ENCODE data around the gene ARHGAP23.

Gene ARHGAP23

DNA sequence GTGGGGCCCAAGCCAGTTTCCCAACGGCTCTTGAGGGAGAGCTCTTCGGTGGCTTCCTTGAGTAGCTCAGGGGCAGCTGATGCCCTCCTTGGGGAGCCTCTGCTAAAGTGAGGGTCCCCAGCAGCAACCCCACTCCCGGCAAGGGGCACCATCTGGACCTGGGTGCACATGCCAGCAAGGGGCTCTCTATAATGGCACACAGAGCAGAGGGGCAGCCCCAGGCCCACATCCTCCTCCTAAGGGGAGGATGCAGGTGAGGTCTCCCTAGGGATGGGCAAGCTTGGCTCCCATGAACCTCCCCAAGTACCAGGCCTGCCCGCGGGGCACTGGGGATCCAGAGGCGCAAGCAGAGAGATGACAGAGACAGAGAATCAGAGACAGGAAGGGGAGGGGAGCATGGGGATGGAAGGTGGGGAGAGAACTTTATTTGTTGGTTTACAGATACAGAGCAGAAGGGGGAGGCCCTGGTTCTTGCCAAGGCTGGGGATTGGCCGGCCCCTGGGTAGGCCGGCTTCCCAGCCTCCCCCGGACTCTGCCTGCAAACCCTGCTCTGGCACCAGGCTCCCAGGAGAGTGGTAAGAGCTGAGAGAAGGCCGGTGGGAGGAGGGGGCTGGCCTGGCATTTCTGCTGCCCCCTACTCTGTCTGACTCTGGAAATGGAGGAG lies 116.0 kb downstream of the ARHGAP23 start:
- H3K9me2 ChIP-seq (replicated peaks; ENCODE audit: insufficient read depth, low read length) = no peaks in the 10 kb centered on the region
- H3K27ac ChIP-seq (ENCODE audit: low read depth, low read length) = no peak overlapping the region
- no peak overlapping the region for H3K4me2 ChIP-seq (ENCODE audit: low read depth, low read length, poor library complexity, severe bottlenecking)
- H3K9ac ChIP-seq (ENCODE audit: low read length) = no peak overlapping the region
- H3K27me3 ChIP-seq (ENCODE audit: low read length) = no peaks in the 10 kb centered on the region
- no peaks in the 10 kb centered on the region for H3K36me3 ChIP-seq (ENCODE audit: low read length)
- TF ChIP-seq EZH2phosphoT487 (conservative IDR thresholded peaks at IDR 0.05; ENCODE audit: low read length) (no peak), CTCF (IDR thresholded peaks at IDR 0.05; ENCODE audit: insufficient read depth, low read length, poor library complexity, severe bottlenecking) (no peak)
- H3F3A ChIP-seq (ENCODE audit: insufficient read depth) = no peaks in the 10 kb centered on the region
- H2AFZ ChIP-seq (ENCODE audit: low read depth, low read length, severe bottlenecking) = no peak overlapping the region
- no peaks in the 10 kb centered on the region for H3K79me2 ChIP-seq (ENCODE audit: insufficient read depth, low read length)
- no peaks in the 10 kb centered on the region for H4K20me1 ChIP-seq (ENCODE audit: low read depth, low read length)
- no peak overlapping the region for H3K4me3 ChIP-seq (ENCODE audit: insufficient read depth, low read length, poor library complexity, severe bottlenecking)
- H3K9me3 ChIP-seq (ENCODE audit: insufficient read depth, low read length) = no peaks in the 10 kb centered on the region

- Histone ChIP-seq H3K27ac (ENCODE audit: low read depth, low read length) (no peak overlapping the region), H3K36me3 (ENCODE audit: low read length) (no peaks in the 10 kb centered on the region), H3K4me2 (ENCODE audit: low read depth, low read length, poor library complexity, severe bottlenecking) (no peak overlapping the region), H3K9me3 (ENCODE audit: insufficient read depth, low read length) (no peaks in the 10 kb centered on the region), H3K79me2 (ENCODE audit: insufficient read depth, low read length) (no peaks in the 10 kb centered on the region), H3K9me2 (replicated peaks; ENCODE audit: insufficient read depth, low read length) (no peaks in the 10 kb centered on the region), H3K27me3 (ENCODE audit: low read length) (no peaks in the 10 kb centered on the region), H4K20me1 (ENCODE audit: low read depth, low read length) (no peaks in the 10 kb centered on the region), H3K9ac (ENCODE audit: low read length) (no peak overlapping the region), H2AFZ (ENCODE audit: low read depth, low read length, severe bottlenecking) (no peak overlapping the region), H3K4me3 (ENCODE audit: insufficient read depth, low read length, poor library complexity, severe bottlenecking) (no peak overlapping the region), H3F3A (ENCODE audit: insufficient read depth) (no peaks in the 10 kb centered on the region)
- no peak for TF ChIP-seq EZH2phosphoT487 (conservative IDR thresholded peaks at IDR 0.05; ENCODE audit: low read length)
Measured at GRCh38 chr17:38544839-38545209, 116.6 kb downstream of the ARHGAP23 start.

DNA sequence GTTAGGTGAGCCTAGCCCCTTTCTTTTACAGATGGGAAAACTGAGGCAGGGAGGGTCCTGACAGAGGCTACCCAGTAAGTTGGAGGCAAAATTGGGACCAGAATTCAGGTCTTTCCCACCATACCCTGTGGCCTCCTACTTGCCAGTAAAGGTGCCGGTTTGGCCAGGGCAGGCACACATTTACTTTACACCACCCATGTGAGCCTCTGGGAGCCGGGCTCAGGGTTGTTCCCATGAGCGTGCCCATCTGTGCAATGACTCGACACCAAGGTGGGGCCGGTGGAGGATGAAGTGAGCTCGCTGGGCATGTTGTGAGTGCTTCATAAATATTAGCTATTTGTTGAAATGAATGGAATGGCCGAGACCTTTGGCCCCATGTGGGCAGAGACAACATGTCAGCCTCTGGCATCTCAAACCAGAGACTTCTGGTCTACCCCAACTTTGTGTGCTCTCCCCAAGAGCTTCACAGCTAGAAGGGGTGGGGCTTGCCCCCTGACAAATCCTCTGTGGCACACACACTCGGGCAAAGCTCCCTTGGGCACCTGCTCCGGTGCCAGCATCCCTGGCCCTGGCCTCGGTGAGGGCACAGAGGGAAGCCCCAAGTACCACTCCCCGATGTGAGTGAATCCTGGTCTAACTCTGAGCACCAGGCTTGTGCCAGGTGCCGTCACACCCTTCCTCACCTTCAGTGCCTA lies 117.4 kb downstream of the ARHGAP23 start:
- no peak overlapping the region for H3K27ac ChIP-seq (ENCODE audit: low read depth, low read length)
- no peak overlapping the region for H3K4me3 ChIP-seq (ENCODE audit: insufficient read depth, low read length, poor library complexity, severe bottlenecking)
- no peaks in the 10 kb centered on the region for H3F3A ChIP-seq (ENCODE audit: insufficient read depth)
- H3K9me2 ChIP-seq (replicated peaks; ENCODE audit: insufficient read depth, low read length) = no peaks in the 10 kb centered on the region
- no peaks in the 10 kb centered on the region for H3K36me3 ChIP-seq (ENCODE audit: low read length)
- H3K27me3 ChIP-seq (ENCODE audit: low read length) = no peaks in the 10 kb centered on the region
- H3K9ac ChIP-seq (ENCODE audit: low read length) = no peak overlapping the region
- H3K79me2 ChIP-seq (ENCODE audit: insufficient read depth, low read length) = no peaks in the 10 kb centered on the region
- H3K4me2 ChIP-seq (ENCODE audit: low read depth, low read length, poor library complexity, severe bottlenecking) = no peak overlapping the region
- H4K20me1 ChIP-seq (ENCODE audit: low read depth, low read length) = no peaks in the 10 kb centered on the region
- H3K9me3 ChIP-seq (ENCODE audit: insufficient read depth, low read length) = no peaks in the 10 kb centered on the region
- H2AFZ ChIP-seq (ENCODE audit: low read depth, low read length, severe bottlenecking) = no peak overlapping the region
- TF ChIP-seq EZH2phosphoT487 (conservative IDR thresholded peaks at IDR 0.05; ENCODE audit: low read length) = no peak
- TF ChIP-seq CTCF (IDR thresholded peaks at IDR 0.05; ENCODE audit: insufficient read depth, low read length, poor library complexity, severe bottlenecking) = no peak

GRCh38 chr17:38546396-38546795 lies 118.1 kb downstream of the ARHGAP23 start:
- no peaks in the 10 kb centered on the region for H4K20me1 ChIP-seq (ENCODE audit: low read depth, low read length)
- H3K36me3 ChIP-seq (ENCODE audit: low read length) = no peaks in the 10 kb centered on the region
- H3K9me3 ChIP-seq (ENCODE audit: insufficient read depth, low read length) = no peaks in the 10 kb centered on the region
- H3K9me2 ChIP-seq (replicated peaks; ENCODE audit: insufficient read depth, low read length) = no peaks in the 10 kb centered on the region
- no peaks in the 10 kb centered on the region for H3K27me3 ChIP-seq (ENCODE audit: low read length)
- no peak overlapping the region for H3K4me3 ChIP-seq (ENCODE audit: insufficient read depth, low read length, poor library complexity, severe bottlenecking)
- H3K9ac ChIP-seq (ENCODE audit: low read length) = no peak overlapping the region
- no peak overlapping the region for H2AFZ ChIP-seq (ENCODE audit: low read depth, low read length, severe bottlenecking)
- no peak for TF ChIP-seq EZH2phosphoT487 (conservative IDR thresholded peaks at IDR 0.05; ENCODE audit: low read length)
- no peak for TF ChIP-seq CTCF (IDR thresholded peaks at IDR 0.05; ENCODE audit: insufficient read depth, low read length, poor library complexity, severe bottlenecking)
- H3K79me2 ChIP-seq (ENCODE audit: insufficient read depth, low read length) = no peaks in the 10 kb centered on the region
- no peak overlapping the region for H3K27ac ChIP-seq (ENCODE audit: low read depth, low read length)
- no peak overlapping the region for H3K4me2 ChIP-seq (ENCODE audit: low read depth, low read length, poor library complexity, severe bottlenecking)
- no peaks in the 10 kb centered on the region for H3F3A ChIP-seq (ENCODE audit: insufficient read depth)
